ENCODE results near the gene PSPH. TPM values are rescaled to one million over a fixed set of nuclear protein-coding genes. Genes with fewer than 3 reads are reported as not detected.

PSPH gene
- total RNA-seq, 1 experiment from 2014 or later, result 52.1 TPM

GRCh38 chr7:56063882-56064625 lies 12.8 kb upstream of the PSPH start, which contains the start of gene SUMF2:
SUMF2 (plus strand) TSS chr7:56064286; CDS start chr7:56064312, 26 bp downstream.
- H3K4ac ChIP-seq (ENCODE audit: low read depth, low read length), result no peak within 1 kb of the TSS
- no CpG with 5 or more reads among the region's 49 CpGs for WGBS (ENCODE audit: extremely low coverage, insufficient read length, low lambda C conversion rate)
- H3K9me3 ChIP-seq (ENCODE audit: control insufficient read depth, low read depth, low read length), result no peaks in the 10 kb centered on the region
- no peaks in the 10 kb centered on the region; the same call in 1 of the 2 replicates for H3K79me2 ChIP-seq (ENCODE audit: insufficient read depth, low read length)
- peak within 1 kb of the TSS; percentile 42 for H3K4me2 ChIP-seq (ENCODE audit: insufficient read depth, insufficient read length, low read length)
- no peaks in the 10 kb centered on the region for H3K27me3 ChIP-seq (ENCODE audit: insufficient read depth, low read length)
- no peak within 1 kb of the TSS for H2BK15ac ChIP-seq (ENCODE audit: low read depth, low read length)
- no peak within 1 kb of the TSS for H4K8ac ChIP-seq (replicated peaks; ENCODE audit: insufficient read length, low read depth, low read length)
- no peak within 1 kb of the TSS for H3K56ac ChIP-seq (ENCODE audit: insufficient read length, low read depth, low read length)
- peak; percentile 93 for DNase-seq
- H2BK12ac ChIP-seq (ENCODE audit: insufficient read length, low read depth, low read length), result no peak within 1 kb of the TSS
- peak within 1 kb of the TSS; percentile 73 to 97 (median 77); a peak in 6 of 7 replicates for H3K27ac Mint-ChIP-seq
- no peak within 1 kb of the TSS for H2AFZ ChIP-seq (ENCODE audit: low read length)
- H3K79me1 ChIP-seq (ENCODE audit: insufficient read depth, low read depth, low read length, poor library complexity, severe bottlenecking), result peaks cover 2% of the 10 kb centered on the region
- H4K20me1 ChIP-seq (ENCODE audit: control insufficient read depth, insufficient read depth, insufficient read length), result no peaks in the 10 kb centered on the region
- H3T11ph ChIP-seq (ENCODE audit: low read length), result no peak within 1 kb of the TSS
- H2AK5ac ChIP-seq (ENCODE audit: insufficient read length, low read length), result no peak within 1 kb of the TSS
- H2BK20ac ChIP-seq (ENCODE audit: low read depth, low read length, poor library complexity, severe bottlenecking), result no peak within 1 kb of the TSS
- H3K9me3 Mint-ChIP-seq, result peaks cover 0 to 2% of the 10 kb centered on the region in 2 experiments; a peak in 1 of 5 replicates
- H3K23me2 ChIP-seq (ENCODE audit: insufficient read length, low read depth, low read length, poor library complexity, severe bottlenecking), result no peaks in the 10 kb centered on the region
- H2BK5ac ChIP-seq (ENCODE audit: insufficient read length, low read length), result no peak within 1 kb of the TSS
- no peaks in the 10 kb centered on the region for H3K27me3 Mint-ChIP-seq (ENCODE audit: low read depth)
- no peak within 1 kb of the TSS for H4K5ac ChIP-seq (ENCODE audit: insufficient read length, low read depth, low read length)
- peak within 1 kb of the TSS; percentile 81; the same call in 1 of the 2 replicates for H3K14ac ChIP-seq (ENCODE audit: insufficient read depth, low read length)
- H3K9ac ChIP-seq (ENCODE audit: extremely low read depth, insufficient read length, low read length), result peak within 1 kb of the TSS; percentile 76
- H3K36me3 Mint-ChIP-seq (ENCODE audit: insufficient read depth in 1 of 3, low read depth in 3 of 3), result peaks cover 36 to 62% (median 54%) of the 10 kb centered on the region in 3 experiments
- no peak within 1 kb of the TSS for H3K27ac ChIP-seq (ENCODE audit: insufficient read length, low read depth, low read length)
- no peak within 1 kb of the TSS for H3K23ac ChIP-seq (ENCODE audit: insufficient read length, low read depth, low read length)
- H2BK120ac ChIP-seq (ENCODE audit: low read depth, low read length, poor library complexity, severe bottlenecking), result no peak within 1 kb of the TSS
- H3K4me1 ChIP-seq (ENCODE audit: insufficient read depth, low read length), result no peaks in the 10 kb centered on the region
- H4K91ac ChIP-seq (ENCODE audit: insufficient read length, low read depth, low read length), result no peak within 1 kb of the TSS
- TF ChIP-seq, protein P1, sequence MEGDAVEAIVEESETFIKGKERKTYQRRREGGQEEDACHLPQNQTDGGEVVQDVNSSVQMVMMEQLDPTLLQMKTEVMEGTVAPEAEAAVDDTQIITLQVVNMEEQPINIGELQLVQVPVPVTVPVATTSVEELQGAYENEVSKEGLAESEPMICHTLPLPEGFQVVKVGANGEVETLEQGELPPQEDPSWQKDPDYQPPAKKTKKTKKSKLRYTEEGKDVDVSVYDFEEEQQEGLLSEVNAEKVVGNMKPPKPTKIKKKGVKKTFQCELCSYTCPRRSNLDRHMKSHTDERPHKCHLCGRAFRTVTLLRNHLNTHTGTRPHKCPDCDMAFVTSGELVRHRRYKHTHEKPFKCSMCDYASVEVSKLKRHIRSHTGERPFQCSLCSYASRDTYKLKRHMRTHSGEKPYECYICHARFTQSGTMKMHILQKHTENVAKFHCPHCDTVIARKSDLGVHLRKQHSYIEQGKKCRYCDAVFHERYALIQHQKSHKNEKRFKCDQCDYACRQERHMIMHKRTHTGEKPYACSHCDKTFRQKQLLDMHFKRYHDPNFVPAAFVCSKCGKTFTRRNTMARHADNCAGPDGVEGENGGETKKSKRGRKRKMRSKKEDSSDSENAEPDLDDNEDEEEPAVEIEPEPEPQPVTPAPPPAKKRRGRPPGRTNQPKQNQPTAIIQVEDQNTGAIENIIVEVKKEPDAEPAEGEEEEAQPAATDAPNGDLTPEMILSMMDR (conservative IDR thresholded peaks at IDR 0.05), result peak; percentile 34; the same call in 2 of the 3 replicates
- H3K18ac ChIP-seq (ENCODE audit: insufficient read length, low read depth, low read length), result no peak within 1 kb of the TSS
- peaks cover 7 to 13% of the 10 kb centered on the region in 2 experiments for H3K4me1 Mint-ChIP-seq
- H3K4me3 Mint-ChIP-seq, result peak within 1 kb of the TSS; percentile 88 to 91
